Nephron progenitor cell (in vitro differentiated cells): ENCODE results near the gene TRPC6.

Experiments used
- DNase-seq: peaks from one replicate; pipeline ENCODE4 v3.0.0; 2021
- H3K27ac Mint-ChIP-seq: 2 replicates; pipeline ENCODE4 v1.8.0; 2021; ENCODE audit warnings: mild to moderate bottlenecking, moderate library complexity, mixed read lengths
- H3K27me3 Mint-ChIP-seq: 2 replicates; pipeline ENCODE4 v1.8.0; 2021; ENCODE audit warnings: mild to moderate bottlenecking, low read depth, mixed read lengths; ENCODE audit not compliant: poor library complexity
- H3K36me3 Mint-ChIP-seq: 2 replicates; pipeline ENCODE4 v1.8.0; 2021; ENCODE audit warnings: low read depth, mixed read lengths
- H3K4me1 Mint-ChIP-seq: 2 replicates; pipeline ENCODE4 v1.8.0; 2021; ENCODE audit warnings: mixed read lengths
- H3K4me3 Mint-ChIP-seq: 2 replicates; pipeline ENCODE4 v1.8.0; 2021; ENCODE audit warnings: mild to moderate bottlenecking, moderate library complexity, mixed read lengths
- H3K9me3 Mint-ChIP-seq: 2 replicates; pipeline ENCODE4 v1.8.0; 2021; ENCODE audit warnings: mild to moderate bottlenecking, moderate library complexity, mixed read lengths
- CTCF ChIP-seq: fragments of 200-600 bp; sonication (generic); IDR thresholded peaks from 2 replicates; pipeline ENCODE4 v1.5.0; 2021; ENCODE audit warnings: antibody characterized with exemption

Gene TRPC6

GRCh38 chr11:101498891-101499290 lies 84.9 kb downstream of the TRPC6 start:
- TF ChIP-seq CTCF: no peak
- H3K36me3 Mint-ChIP-seq: no peaks in the 10 kb centered on the region
- H3K27ac Mint-ChIP-seq: no peak overlapping the region
- no peaks in the 10 kb centered on the region for H3K27me3 Mint-ChIP-seq
- H3K4me1 Mint-ChIP-seq: peaks cover 17% of the 10 kb centered on the region
- H3K9me3 Mint-ChIP-seq: no peaks in the 10 kb centered on the region
- no peak for DNase-seq
- no peak overlapping the region for H3K4me3 Mint-ChIP-seq

GRCh38 chr11:101497291-101497690 lies 86.5 kb downstream of the TRPC6 start:
- Mint-ChIP-seq H3K27me3 (no peaks in the 10 kb centered on the region), H3K36me3 (no peaks in the 10 kb centered on the region), H3K4me1 (peaks cover 17% of the 10 kb centered on the region), H3K4me3 (no peak overlapping the region), H3K27ac (no peak overlapping the region), H3K9me3 (no peaks in the 10 kb centered on the region)
- no peak for DNase-seq
- no peak for TF ChIP-seq CTCF

- H3K4me3 Mint-ChIP-seq: no peak overlapping the region
- H3K9me3 Mint-ChIP-seq: no peaks in the 10 kb centered on the region
- H3K27me3 Mint-ChIP-seq: peaks cover 4% of the 10 kb centered on the region
- TF ChIP-seq CTCF: no peak
- H3K4me1 Mint-ChIP-seq: no peaks in the 10 kb centered on the region
- DNase-seq: no peak
- H3K36me3 Mint-ChIP-seq: no peaks in the 10 kb centered on the region
- no peak overlapping the region for H3K27ac Mint-ChIP-seq
Observed at GRCh38 chr11:101487775-101488174, 96.0 kb downstream of the TRPC6 start.

- TF ChIP-seq CTCF: no peak
- no peak for DNase-seq
- Mint-ChIP-seq H3K4me3 (no peak overlapping the region), H3K27me3 (no peaks in the 10 kb centered on the region), H3K36me3 (no peaks in the 10 kb centered on the region), H3K27ac (no peak overlapping the region), H3K4me1 (peaks cover 16% of the 10 kb centered on the region), H3K9me3 (no peaks in the 10 kb centered on the region)
Observed at GRCh38 chr11:101482556-101483124, 101.2 kb downstream of the TRPC6 start.

- no peaks in the 10 kb centered on the region for H3K36me3 Mint-ChIP-seq
- DNase-seq: no peak
- H3K27me3 Mint-ChIP-seq: no peaks in the 10 kb centered on the region
- TF ChIP-seq CTCF: no peak
- peak overlapping the region; percentile 63 for H3K27ac Mint-ChIP-seq
- H3K4me3 Mint-ChIP-seq: no peak overlapping the region
- peaks cover 16% of the 10 kb centered on the region for H3K4me1 Mint-ChIP-seq
- H3K9me3 Mint-ChIP-seq: no peaks in the 10 kb centered on the region
Observed at GRCh38 chr11:101478587-101479369, 105.0 kb downstream of the TRPC6 start.

GRCh38 chr11:101477926-101478325 lies 105.9 kb downstream of the TRPC6 start:
- H3K36me3 Mint-ChIP-seq: no peaks in the 10 kb centered on the region
- no peaks in the 10 kb centered on the region for H3K27me3 Mint-ChIP-seq
- no peak overlapping the region for H3K4me3 Mint-ChIP-seq
- H3K4me1 Mint-ChIP-seq: peaks cover 16% of the 10 kb centered on the region
- DNase-seq: no peak
- H3K9me3 Mint-ChIP-seq: no peaks in the 10 kb centered on the region
- no peak overlapping the region for H3K27ac Mint-ChIP-seq
- TF ChIP-seq CTCF: no peak
